SK-N-SH (cell line): ENCODE measurements around the gene THOC6. TPM values are rescaled to one million over a fixed set of nuclear protein-coding genes. Genes with fewer than 3 reads are reported as not detected.

ENCODE experiments used
- CTCF ChIA-PET: fragments of 300-600, 350-600 bp; formaldehyde crosslinking; extraction: SDS; loops from one replicate; lab custom pipeline; 2021; lab: Yijun Ruan, JAX
- POLR2A ChIA-PET: fragments of 350-600 bp; sonication (Branson Sonifier 250); formaldehyde crosslinking; extraction: SDS; loops from one replicate; lab custom pipeline; 2020; ENCODE audit warnings: antibody characterized with exemption, inconsistent platforms; lab: Yijun Ruan, JAX
- DNase-seq: peaks from one replicate; pipeline ENCODE4 v3.0.0; 2012
- H2AFZ ChIP-seq: fragments of 200-600 bp; sonication (generic); 2 replicates; pipeline ENCODE4 v1.8.1; 2016; ENCODE audit warnings: antibody characterized with exemption, mild to moderate bottlenecking, low read depth
- H3F3A ChIP-seq: fragments of 200-600 bp; sonication (generic); replicated peaks from 2 replicates; pipeline ENCODE3; 2016; ENCODE audit warnings: antibody characterized with exemption, mild to moderate bottlenecking; ENCODE audit not compliant: insufficient read depth
- H3K27ac ChIP-seq, 2 experiments: fragments of 200-500 bp in 1 of 2; fragments of 200-600 bp in 1 of 2; sonication (Bioruptor generic) in 1 of 2; sonication (generic), shearing (Covaris generic) in 1 of 2; 2 replicates each; pipeline versions ENCODE4 v1.5.1 to v1.6.1; 2014 to 2016; ENCODE audit warnings: low read depth in 2 of 2, inconsistent platforms in 1 of 2, low read length in 1 of 2, mild to moderate bottlenecking in 1 of 2, mixed read lengths in 1 of 2
- H3K27me3 ChIP-seq: fragments of 200-600 bp; sonication (generic), shearing (Covaris generic); 2 replicates; pipeline ENCODE4 v1.6.1; 2016; ENCODE audit warnings: mixed run types; ENCODE audit not compliant: insufficient read depth
- H3K36me3 ChIP-seq, 2 experiments: fragments of 200-500 bp in 1 of 2; fragments of 200-600 bp in 1 of 2; sonication (Bioruptor generic) in 1 of 2; sonication (generic) in 1 of 2; replicated peaks in 1 of 2; 2 replicates each; pipeline versions ENCODE3 to v1.5.1; 2014 to 2016; ENCODE audit warnings: low read length in 1 of 2, mild to moderate bottlenecking in 1 of 2; ENCODE audit not compliant: insufficient read depth in 2 of 2, control insufficient read depth in 1 of 2
- H3K4me1 ChIP-seq, 2 experiments: fragments of 200-500 bp in 1 of 2; fragments of 200-600 bp in 1 of 2; sonication (Bioruptor generic) in 1 of 2; sonication (generic), shearing (Covaris generic) in 1 of 2; 2 replicates each; pipeline versions ENCODE4 v1.5.1 to v1.6.1; 2014 to 2016; ENCODE audit warnings: low read depth in 1 of 2, low read length in 1 of 2, mixed run types in 1 of 2; ENCODE audit not compliant: insufficient read depth in 2 of 2, control insufficient read depth in 1 of 2
- H3K4me2 ChIP-seq: fragments of 200-600 bp; sonication (generic), shearing (Covaris generic); 2 replicates; pipeline ENCODE4 v1.6.1; 2017; ENCODE audit warnings: mixed run types
- H3K4me3 ChIP-seq, 2 experiments: fragments of 200-500 bp in 1 of 2; fragments of 200-600 bp in 1 of 2; sonication (Bioruptor generic) in 1 of 2; sonication (generic), shearing (Covaris generic) in 1 of 2; 2 replicates each; pipeline versions ENCODE4 v1.5.1 to v1.8.1; 2014 to 2016; ENCODE audit warnings: low read depth in 2 of 2, inconsistent platforms in 1 of 2, low read length in 1 of 2, mild to moderate bottlenecking in 1 of 2, mixed read lengths in 1 of 2, moderate library complexity in 1 of 2
- H3K79me2 ChIP-seq: fragments of 200-600 bp; sonication (generic); 2 replicates; pipeline ENCODE4 v1.8.1; 2017; ENCODE audit warnings: mild to moderate bottlenecking; ENCODE audit not compliant: insufficient read depth
- H3K9ac ChIP-seq: fragments of 200-600 bp; sonication (generic); 2 replicates; pipeline ENCODE4 v1.6.1; 2017; ENCODE audit warnings: mixed run types
- H3K9me2 ChIP-seq: fragments of 200-600 bp; sonication (generic); 2 replicates; pipeline ENCODE4 v1.6.1; 2017; ENCODE audit warnings: mixed run types
- H3K9me3 ChIP-seq: fragments of 200-600 bp; sonication (generic); 2 replicates; pipeline ENCODE4 v1.6.1; 2017; ENCODE audit warnings: mixed run types, mild to moderate bottlenecking, moderate library complexity
- H4K20me1 ChIP-seq: fragments of 200-600 bp; sonication (generic); 2 replicates; pipeline ENCODE4 v1.6.1; 2017; ENCODE audit warnings: mild to moderate bottlenecking, mixed run types; ENCODE audit not compliant: insufficient read depth
- CHD2 ChIP-seq: fragments of 150-350 bp; IDR thresholded peaks from 2 replicates; pipeline ENCODE4 v1.6.1; 2018; ENCODE audit warnings: low read length; ENCODE audit not compliant: partially characterized antibody
- EP300 ChIP-seq, 2 experiments: IDR thresholded peaks; 2 replicates each; pipeline versions ENCODE4 v1.4.0 to v1.6.1; 2012; ENCODE audit warnings: borderline replicate concordance in 1 of 2, low read depth in 1 of 2, low read length in 1 of 2
- EZH2phosphoT487 ChIP-seq: fragments of 200-600 bp; sonication (generic); IDR thresholded peaks from 2 replicates; pipeline ENCODE4 v1.6.1; 2017; ENCODE audit warnings: low read depth, mixed run types, mild to moderate bottlenecking, antibody characterized with exemption, moderate library complexity, borderline replicate concordance
- FOXJ3 ChIP-seq: sonication (generic); formaldehyde crosslinking; IDR thresholded peaks from 2 replicates; pipeline ENCODE4 v1.5.1; 2020; ENCODE audit warnings: mild to moderate bottlenecking, missing genetic modification reagents
- GATA2 ChIP-seq: sonication (generic); formaldehyde crosslinking; IDR thresholded peaks from 2 replicates; pipeline ENCODE4 v1.5.0; 2020; ENCODE audit warnings: mild to moderate bottlenecking, missing genetic modification reagents
- NFIC ChIP-seq: IDR thresholded peaks from 2 replicates; pipeline ENCODE4 v1.4.0; 2012; ENCODE audit warnings: borderline replicate concordance
- NRF1 ChIP-seq: IDR thresholded peaks from 2 replicates; pipeline ENCODE4 v1.6.1; 2012; ENCODE audit warnings: low read depth, mild to moderate bottlenecking, low read length
- POLR2AphosphoS5 ChIP-seq: IDR thresholded peaks from 2 replicates; pipeline ENCODE4 v1.6.1; 2012; ENCODE audit warnings: low read depth, low read length
- RAD21 ChIP-seq: IDR thresholded peaks from 2 replicates; pipeline ENCODE4 v1.6.1; 2012; ENCODE audit warnings: mild to moderate bottlenecking, low read length
- RFX5 ChIP-seq: IDR thresholded peaks from 2 replicates; pipeline ENCODE4 v1.6.1; 2012; ENCODE audit warnings: mild to moderate bottlenecking, improper control_type of control experiment, low read length
- RXRA ChIP-seq: IDR thresholded peaks from 2 replicates; pipeline ENCODE4 v1.4.0; 2012; ENCODE audit warnings: low read depth, mild to moderate bottlenecking, borderline replicate concordance
- SMC3 ChIP-seq: IDR thresholded peaks from 2 replicates; pipeline ENCODE4 v1.6.1; 2012; ENCODE audit warnings: low read depth, low read length, improper control_type of control experiment
- TAF1 ChIP-seq: IDR thresholded peaks from 2 replicates; pipeline ENCODE4 v1.6.1; 2012; ENCODE audit warnings: low read depth, mild to moderate bottlenecking, low read length, moderate library complexity, borderline replicate concordance
- TCF12 ChIP-seq: IDR thresholded peaks from 2 replicates; pipeline ENCODE4 v1.4.0; 2012
- TEAD4 ChIP-seq: IDR thresholded peaks from 2 replicates; pipeline ENCODE4 v1.4.0; 2012; ENCODE audit warnings: mild to moderate bottlenecking, borderline replicate concordance; ENCODE audit not compliant: insufficient read depth
- WGBS: methylation state at CpG from one replicate; pipeline ENCODE4 v1.1.6; 2017; ENCODE audit warnings: low lambda C conversion rate; 5-methylcytosine and 5-hydroxymethylcytosine counted together
- polyA plus RNA-seq, 3 experiments: library from polyadenylated mRNA; depleted of rRNA; stranded (reverse); fragments of >200 nt; gene quantifications; 2 replicates each; pipeline ENCODE4 v1.2.3, GENCODE V29; 2012
- TF ChIP-seq, protein P1 (sequence below): IDR thresholded peaks from 2 replicates; pipeline ENCODE4 v1.4.0; 2012; ENCODE audit warnings: low read depth, borderline replicate concordance
- TF ChIP-seq, protein P2 (sequence below): IDR thresholded peaks from 2 replicates; pipeline ENCODE4 v1.4.0; 2012; ENCODE audit warnings: low read depth, borderline replicate concordance
- TF ChIP-seq, protein P3 (sequence below): fragments of 150-350 bp; IDR thresholded peaks from 2 replicates; pipeline ENCODE4 v1.6.1; 2016; ENCODE audit warnings: mild to moderate bottlenecking, low read depth, low read length
- TF ChIP-seq, protein P4 (sequence below): IDR thresholded peaks from 2 replicates; pipeline ENCODE4 v1.4.0; 2012; ENCODE audit warnings: low read depth

Gene THOC6
- polyA plus RNA-seq, 1 of the 3 experiments (the other 2 are of a cell fraction): 37.7 TPM

DNA sequence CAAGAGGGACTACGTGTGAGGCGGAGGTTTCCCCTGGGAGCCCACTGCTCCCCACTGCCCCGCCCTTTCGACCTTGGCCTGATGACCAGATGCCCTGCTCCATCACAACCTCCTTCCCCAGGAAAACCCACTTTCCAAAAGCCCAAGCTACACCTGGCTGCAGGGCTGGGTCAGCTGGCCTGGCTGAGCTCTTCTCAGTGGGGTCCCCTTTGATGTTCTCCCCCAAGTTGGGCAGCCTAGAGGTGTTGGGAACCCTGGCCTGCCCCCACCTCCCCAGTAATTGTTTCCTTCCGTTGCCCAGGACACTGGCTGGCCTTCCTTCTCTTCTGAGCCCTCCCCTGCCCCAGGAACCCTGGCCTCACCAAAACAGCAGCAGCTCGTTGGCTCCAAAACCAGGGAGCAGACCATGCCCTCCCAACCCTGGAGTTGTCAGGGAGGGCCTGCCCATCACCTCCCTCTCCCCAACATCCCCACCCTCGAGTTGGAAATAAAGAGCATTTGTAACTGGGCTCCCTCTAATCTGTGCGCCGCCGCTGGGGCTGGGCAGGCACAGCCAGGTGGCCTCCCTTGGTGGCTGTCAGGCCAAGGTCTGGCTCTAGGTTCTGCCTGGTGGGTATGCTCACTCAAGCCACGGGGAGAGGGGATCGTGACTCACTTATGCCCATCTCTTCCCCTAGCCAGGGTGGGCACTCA lies 9.7 kb upstream of the THOC6 start:
- no peak for DNase-seq
- ChIA-PET POLR2A (no interaction called here), CTCF (interaction anchor here (1.0 kb wide), 1 partner anchor 87 kb away, joined by 3 read pairs; no protein-coding TSS in a partner anchor)
- H3K4me2 ChIP-seq: no peak overlapping the region
- no peak overlapping the region for H3K9ac ChIP-seq
- no peaks in the 10 kb centered on the region for H3K27me3 ChIP-seq
- no peak overlapping the region for H3K27ac ChIP-seq
- no peak for TF ChIP-seq TCF12
- no peak for TF ChIP-seq NFIC
- TF ChIP-seq, protein P1, sequence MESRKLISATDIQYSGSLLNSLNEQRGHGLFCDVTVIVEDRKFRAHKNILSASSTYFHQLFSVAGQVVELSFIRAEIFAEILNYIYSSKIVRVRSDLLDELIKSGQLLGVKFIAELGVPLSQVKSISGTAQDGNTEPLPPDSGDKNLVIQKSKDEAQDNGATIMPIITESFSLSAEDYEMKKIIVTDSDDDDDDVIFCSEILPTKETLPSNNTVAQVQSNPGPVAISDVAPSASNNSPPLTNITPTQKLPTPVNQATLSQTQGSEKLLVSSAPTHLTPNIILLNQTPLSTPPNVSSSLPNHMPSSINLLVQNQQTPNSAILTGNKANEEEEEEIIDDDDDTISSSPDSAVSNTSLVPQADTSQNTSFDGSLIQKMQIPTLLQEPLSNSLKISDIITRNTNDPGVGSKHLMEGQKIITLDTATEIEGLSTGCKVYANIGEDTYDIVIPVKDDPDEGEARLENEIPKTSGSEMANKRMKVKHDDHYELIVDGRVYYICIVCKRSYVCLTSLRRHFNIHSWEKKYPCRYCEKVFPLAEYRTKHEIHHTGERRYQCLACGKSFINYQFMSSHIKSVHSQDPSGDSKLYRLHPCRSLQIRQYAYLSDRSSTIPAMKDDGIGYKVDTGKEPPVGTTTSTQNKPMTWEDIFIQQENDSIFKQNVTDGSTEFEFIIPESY: no peak
- TF ChIP-seq, protein P2, sequence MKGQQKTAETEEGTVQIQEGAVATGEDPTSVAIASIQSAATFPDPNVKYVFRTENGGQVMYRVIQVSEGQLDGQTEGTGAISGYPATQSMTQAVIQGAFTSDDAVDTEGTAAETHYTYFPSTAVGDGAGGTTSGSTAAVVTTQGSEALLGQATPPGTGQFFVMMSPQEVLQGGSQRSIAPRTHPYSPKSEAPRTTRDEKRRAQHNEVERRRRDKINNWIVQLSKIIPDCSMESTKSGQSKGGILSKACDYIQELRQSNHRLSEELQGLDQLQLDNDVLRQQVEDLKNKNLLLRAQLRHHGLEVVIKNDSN: no peak
- TF ChIP-seq RFX5: no peak
- TF ChIP-seq SMC3: no peak
- TF ChIP-seq, protein P3, sequence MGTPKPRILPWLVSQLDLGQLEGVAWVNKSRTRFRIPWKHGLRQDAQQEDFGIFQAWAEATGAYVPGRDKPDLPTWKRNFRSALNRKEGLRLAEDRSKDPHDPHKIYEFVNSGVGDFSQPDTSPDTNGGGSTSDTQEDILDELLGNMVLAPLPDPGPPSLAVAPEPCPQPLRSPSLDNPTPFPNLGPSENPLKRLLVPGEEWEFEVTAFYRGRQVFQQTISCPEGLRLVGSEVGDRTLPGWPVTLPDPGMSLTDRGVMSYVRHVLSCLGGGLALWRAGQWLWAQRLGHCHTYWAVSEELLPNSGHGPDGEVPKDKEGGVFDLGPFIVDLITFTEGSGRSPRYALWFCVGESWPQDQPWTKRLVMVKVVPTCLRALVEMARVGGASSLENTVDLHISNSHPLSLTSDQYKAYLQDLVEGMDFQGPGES: no peak
- no peak for TF ChIP-seq GATA2 (CRISPR knock-in tag)
- TF ChIP-seq RXRA: no peak
- TF ChIP-seq RAD21: no peak
- no peak for TF ChIP-seq POLR2AphosphoS5
- no peak for TF ChIP-seq EZH2phosphoT487
- no peak for TF ChIP-seq TAF1
- no peak for TF ChIP-seq TEAD4
- no peak for TF ChIP-seq CHD2
- no peak for TF ChIP-seq EP300 (IDR thresholded peaks at IDR 0.05; ENCODE audit: borderline replicate concordance in 1 of 2, low read depth in 1 of 2, low read length in 1 of 2)
- no peak for TF ChIP-seq FOXJ3 (CRISPR knock-in tag)
- TF ChIP-seq NRF1: no peak
- TF ChIP-seq, protein P4, sequence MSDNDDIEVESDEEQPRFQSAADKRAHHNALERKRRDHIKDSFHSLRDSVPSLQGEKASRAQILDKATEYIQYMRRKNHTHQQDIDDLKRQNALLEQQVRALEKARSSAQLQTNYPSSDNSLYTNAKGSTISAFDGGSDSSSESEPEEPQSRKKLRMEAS: no peak
- no peaks in the 10 kb centered on the region for H3K79me2 ChIP-seq
- H3K9me3 ChIP-seq: no peaks in the 10 kb centered on the region
- H3K4me3 ChIP-seq: no peak overlapping the region
- H3F3A ChIP-seq: no peaks in the 10 kb centered on the region
- WGBS: 73% methylated on average over 12 of the region's 12 CpGs
- no peaks in the 10 kb centered on the region for H3K9me2 ChIP-seq
- no peaks in the 10 kb centered on the region for H4K20me1 ChIP-seq
- no peak overlapping the region for H2AFZ ChIP-seq
- no peaks in the 10 kb centered on the region for H3K36me3 ChIP-seq
- H3K4me1 ChIP-seq: peaks cover 0 to 6% of the 10 kb centered on the region in 2 experiments; a peak in 1 of 4 replicates
